ENCODE data around the gene UBE2F.

The UBE2F gene, protein sequence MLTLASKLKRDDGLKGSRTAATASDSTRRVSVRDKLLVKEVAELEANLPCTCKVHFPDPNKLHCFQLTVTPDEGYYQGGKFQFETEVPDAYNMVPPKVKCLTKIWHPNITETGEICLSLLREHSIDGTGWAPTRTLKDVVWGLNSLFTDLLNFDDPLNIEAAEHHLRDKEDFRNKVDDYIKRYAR

DNA sequence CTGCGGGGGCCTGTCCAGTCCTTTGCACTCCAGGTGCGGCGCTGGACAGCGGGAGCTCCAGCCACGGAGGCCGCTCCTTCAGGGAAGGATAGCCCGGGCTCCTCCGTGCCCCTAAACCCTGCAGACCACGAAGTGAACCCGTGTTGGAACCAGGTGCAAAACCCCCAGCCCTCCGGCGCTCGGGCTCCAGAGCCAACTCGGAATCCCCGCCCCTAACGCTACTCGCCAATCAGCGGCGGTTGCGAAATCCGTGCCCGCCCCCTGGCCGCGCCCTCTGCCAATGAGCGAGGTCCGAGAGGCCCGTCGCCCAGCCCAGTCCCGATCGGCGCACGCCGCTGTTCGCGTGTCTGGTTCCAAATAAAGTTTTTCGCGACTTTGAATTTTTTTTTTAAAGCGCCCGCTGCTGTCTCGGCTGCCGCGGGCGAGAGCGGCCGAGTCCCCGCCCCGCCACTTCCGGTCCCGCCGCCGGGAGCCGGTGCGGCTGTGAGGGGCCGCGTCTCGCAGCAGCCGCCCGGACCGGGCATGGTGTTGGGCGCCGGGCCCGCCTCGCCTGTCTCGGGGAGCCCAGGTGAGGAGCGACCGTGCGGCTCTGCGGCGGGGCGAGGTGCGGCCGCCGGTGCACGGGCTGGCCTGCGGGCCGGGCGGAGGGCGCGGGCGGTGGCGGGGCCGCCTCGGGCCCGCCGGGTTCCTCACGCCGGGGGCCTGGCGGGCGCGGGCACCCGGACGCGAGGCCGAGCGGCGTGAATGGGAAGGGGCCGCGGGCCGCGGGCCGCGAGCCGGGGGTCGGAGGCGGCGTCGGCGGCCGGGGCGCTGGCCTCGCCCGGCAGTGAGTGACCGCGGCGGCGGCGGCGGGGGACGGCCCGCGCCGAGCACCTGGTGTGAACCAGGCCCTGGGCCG, at the start of gene UBE2F:
UBE2F (plus strand) TSS at position 450 of the 898 bp plus-strand sequence. CDS start 6,094 bp downstream, outside the sequence.
- peak; percentile 87 for DNase-seq (ENCODE audit: low read depth)

DNA sequence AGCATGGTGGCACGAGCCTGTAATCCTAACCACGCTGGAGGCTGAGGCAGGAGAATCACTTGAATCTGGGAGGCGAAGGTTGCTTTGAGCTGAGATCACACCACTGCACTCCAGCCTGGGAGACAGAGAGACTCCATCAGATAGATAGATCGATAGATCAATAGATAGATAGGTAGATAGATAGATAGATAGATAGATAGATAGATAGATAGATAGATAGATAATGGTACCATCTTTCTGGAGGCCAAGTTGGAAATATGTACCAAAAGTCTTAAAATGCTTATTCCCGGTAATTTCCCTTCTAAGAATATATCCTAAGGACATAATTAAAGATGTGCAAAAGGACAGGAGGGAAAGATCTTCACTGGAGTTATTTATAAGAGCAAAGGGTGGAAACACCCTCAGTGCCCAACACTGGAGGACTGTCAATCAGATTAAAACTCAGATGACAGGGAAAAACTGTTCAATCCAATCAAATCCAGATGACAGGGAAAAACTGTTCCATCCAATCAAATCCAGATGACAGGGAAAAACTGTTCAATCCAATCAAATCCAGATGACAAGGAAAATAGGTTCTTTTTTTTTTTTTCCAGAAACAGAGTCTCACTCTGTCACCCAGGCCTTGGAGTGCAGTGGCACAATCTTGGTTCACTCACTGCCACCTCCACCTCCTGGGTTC, 49.0 kb upstream of the UBE2F start:
- no peak for DNase-seq (ENCODE audit: low read depth)

DNA sequence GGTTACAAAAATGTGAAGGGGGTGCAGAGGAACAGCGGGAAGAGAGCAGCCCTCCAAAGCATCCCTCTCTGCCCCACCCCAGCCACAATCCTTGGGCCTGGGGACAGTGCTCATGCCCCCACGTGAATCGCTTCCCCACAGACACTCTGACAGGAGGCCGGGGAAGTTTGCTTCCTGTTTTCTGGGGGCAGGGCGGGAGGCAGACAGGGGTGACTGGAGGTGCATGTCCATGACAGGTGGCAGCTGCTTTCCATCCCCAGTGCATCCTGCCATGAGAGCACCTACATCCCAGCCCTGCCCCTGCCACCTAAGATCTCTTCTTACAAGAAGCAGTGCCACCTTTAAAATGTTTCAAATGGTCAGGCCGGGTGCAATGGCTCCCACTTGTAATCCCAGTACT, 47.2 kb upstream of the UBE2F start:
- no peak for DNase-seq (ENCODE audit: low read depth)

DNA sequence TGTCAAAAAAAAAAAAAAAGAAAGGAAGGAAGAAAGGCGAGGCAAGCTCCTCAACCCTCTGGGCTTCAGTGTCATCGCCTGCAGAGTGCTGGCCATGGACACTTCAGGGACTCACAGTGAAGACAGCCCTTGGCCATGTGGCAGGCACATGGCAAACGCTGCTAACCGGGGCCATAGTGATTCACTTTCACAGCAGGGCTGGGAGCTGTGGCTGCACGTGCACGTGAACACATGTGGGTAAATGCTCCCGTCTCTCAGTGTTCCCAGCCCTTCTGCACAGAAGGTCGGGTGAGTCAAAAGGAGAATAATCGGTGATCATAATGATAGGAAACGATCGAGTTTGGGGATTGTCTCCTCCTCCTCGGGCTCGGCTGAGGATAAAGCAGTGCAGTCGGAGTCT, 46.1 kb upstream of the UBE2F start:
- no peak for DNase-seq (ENCODE audit: low read depth)

DNA sequence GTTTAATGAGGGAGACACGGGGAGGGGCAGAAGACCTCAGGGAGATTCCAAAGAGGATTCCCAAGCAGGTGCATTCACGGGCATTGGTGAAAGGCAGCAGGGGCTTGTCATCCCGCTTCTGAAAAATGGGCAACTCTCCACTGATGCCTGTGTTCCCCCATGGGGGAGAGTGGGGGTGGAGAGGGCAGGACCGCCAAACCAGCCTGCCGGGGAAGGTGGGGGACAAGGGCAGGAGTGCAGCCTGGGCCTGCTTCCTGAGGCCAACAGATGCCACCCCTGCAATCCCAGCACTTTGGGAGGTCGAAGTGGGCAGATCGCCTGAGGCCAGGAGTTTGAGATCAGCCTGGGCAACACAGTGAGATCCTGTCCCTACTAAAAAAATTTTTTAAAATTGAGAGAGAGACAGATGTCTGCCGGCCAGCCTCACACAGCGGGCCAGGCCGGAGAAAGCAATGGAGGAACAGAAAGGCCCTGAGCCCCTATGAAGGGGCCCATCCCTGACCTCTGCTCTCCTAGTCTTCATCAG, 44.8 kb upstream of the UBE2F start:
- no peak for DNase-seq (ENCODE audit: low read depth)

DNA sequence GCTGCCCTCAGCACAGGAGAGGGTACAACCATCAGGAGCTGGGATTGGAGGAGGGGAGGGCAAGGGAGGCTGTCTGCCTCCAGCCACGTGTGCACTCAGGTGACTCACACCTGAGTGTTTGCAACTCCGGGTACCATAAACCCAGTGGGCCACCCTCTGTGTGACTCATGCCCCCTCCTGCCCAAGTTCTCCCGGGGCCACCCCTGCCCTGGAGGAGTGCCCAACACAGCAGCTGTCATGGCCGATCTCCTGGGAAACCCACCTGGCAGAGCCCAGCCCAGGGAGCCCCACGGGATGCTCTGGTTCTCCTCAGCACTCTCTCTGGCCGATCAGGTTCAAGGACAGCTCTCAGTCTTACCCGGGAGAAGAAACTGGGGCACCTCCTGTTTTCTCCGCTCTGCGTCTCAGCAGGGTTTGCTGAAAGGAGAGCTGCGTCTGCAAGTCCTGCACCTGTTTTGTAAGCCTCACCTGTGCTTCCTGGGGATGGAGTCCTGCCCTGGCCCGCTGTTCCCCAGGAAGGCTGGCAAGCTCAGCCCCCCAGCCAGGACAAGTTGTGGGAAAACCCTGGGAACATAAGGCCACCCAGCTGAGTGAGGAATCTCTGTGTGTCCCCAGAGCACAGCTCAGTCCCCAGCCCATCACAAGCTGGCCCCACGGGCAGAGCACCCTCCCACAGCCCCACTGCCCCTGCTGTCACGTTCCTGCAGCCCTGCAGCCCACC, 44.0 kb upstream of the UBE2F start:
- no peak for DNase-seq (ENCODE audit: low read depth)

DNA sequence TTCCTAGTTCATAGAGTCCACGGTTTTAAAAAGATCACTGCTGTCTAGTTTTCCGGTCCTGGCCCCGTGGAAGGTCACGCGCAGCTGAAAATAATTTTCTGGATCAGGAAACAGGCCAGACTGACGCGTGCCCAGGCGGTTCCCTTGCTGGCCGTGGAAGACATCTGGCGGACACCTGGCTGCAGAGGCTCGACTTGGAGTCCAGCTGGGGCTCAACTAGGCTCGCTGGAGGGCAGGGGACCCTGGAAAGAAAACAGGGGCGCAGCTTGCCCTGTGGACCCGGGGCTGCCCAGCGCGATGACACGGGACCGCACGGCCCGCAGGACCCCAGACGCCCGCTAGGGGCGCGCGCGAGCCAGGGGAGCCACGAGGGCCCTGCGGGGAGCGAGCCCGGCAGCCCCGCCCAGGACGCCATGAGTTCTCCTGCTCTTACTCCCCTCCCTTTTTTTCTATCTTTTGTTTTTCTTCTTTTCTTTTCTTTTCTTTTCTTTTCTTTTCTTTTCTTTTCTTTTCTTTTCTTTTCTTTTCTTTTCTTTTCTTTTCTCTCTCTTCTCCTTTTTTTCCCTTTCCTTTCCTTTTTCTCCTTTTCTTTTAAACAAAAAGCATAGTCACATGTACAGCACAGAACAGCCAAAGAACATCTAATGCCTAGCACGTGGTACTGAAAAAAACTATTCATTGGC, 43.2 kb upstream of the UBE2F start:
- no peak for DNase-seq (ENCODE audit: low read depth)

DNA sequence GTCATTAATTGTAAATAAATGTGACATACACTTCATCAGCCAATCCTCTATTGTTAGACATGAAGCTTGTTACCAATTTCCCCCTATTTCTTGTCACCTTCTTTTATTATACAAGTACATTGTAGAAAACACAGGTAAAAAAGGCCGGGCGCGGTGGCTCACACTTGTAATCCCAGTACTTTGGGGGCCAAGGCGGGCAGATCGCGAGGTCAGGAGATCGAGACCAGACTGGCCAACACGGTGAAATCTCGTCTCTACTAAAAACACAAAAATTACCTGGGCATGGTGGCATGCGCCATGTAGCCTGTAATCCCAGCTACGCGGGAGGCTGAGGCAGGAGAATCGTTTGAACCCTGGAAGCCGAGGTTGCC, 42.7 kb upstream of the UBE2F start:
- DNase-seq (ENCODE audit: low read depth), result no peak

DNA sequence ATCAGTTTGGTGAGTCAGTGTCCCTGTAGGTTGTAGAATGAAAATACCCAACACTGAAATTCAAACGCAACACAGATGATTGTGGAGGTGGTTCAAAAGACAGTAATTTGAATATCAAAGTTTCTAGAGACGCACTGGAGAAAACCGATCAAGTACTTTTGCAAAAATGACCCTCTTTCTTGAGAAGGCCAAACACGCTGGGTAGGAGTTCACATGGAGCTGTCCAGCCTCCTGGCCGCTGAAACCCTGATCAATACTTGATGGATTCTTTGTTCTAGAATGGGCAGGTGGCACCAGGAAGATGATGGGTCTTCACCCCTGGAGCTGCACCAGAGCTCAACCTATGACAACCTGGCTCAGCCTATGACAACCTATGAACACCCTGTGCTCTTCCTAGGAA, 39.7 kb upstream of the UBE2F start:
- no peak for DNase-seq (ENCODE audit: low read depth)

DNA sequence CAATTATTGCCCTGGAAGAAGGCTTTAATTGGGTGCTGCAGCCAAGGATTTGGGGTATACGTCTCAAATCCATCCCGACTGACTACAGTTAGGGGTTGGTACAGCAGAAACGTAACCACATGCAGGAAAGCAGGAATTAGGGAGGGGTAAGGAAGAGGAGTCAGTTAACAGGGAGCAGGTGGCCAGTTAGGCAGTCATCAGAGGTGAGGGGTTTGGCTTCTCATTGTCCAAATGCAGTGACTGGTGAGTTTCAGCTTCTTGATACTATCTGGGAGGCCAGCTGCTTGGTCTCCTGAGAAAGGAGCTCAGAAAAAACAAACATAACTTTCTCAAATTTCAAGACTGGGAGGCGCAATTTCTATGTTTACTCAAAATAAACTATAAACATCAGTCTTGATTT, 38.8 kb upstream of the UBE2F start:
- no peak for DNase-seq (ENCODE audit: low read depth)

DNA sequence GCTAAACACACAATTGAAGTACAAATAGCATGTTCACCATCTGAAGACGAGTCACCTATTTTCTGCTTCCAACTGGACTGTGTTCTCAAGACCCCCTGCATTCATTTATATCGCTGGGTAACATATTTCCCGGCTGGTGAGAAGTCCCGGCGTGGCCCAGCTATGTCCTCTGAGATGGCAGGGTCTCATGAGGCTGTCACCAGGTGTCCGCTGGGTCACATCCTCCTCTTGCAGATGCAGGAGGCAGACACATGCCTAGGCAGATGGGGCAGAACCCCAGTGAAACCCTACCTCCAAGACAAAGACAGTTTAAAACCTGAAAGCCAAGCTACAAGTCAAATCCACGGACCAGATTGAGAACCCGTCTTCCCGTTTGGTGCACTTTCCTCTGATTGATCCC, 36.8 kb upstream of the UBE2F start:
- no peak for DNase-seq (ENCODE audit: low read depth)

DNA sequence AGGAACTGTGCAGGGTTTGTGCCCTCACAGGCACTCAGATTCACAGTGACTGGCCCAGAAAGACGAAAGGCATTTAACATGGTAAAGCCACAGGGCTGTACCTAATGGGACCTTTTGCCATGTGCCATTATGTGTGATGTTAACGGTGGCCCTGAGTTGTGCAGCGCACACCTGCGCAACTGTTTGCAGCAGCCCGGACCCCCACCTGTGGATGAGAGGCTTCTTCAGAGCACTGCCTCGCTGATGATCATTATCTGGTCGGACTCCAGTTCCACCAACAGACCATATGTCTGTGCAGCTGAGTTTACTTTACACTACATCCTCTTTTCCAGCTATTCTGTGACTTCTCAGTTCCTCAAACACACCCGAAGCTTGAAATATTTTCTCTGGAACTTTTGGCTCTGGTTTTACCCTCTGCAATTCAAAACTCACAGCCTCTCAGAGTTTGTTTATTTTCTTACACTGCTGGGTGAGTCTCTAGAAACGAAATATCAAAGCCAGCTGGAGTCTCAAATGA, 35.6 kb upstream of the UBE2F start:
- no peak for DNase-seq (ENCODE audit: low read depth)

DNA sequence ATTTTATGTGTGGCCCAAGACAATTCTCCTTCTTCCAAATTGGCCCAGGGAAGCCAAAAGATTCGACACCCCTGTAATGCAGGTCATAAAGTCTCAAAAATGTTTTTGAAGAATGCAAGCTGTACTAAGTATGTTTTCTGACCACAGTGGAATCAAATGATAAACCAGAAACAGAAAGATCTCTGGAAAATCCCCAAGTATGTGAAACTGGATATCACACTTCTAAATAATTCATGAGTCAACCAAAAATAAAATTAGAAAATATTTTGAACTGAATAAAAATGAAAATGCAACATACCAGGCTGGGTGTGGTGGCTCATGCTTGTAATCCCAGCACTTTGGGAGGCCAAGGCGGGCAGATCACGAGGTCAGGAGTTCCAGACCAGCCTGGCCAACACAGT, 34.1 kb upstream of the UBE2F start:
- DNase-seq (ENCODE audit: low read depth), result no peak

DNA sequence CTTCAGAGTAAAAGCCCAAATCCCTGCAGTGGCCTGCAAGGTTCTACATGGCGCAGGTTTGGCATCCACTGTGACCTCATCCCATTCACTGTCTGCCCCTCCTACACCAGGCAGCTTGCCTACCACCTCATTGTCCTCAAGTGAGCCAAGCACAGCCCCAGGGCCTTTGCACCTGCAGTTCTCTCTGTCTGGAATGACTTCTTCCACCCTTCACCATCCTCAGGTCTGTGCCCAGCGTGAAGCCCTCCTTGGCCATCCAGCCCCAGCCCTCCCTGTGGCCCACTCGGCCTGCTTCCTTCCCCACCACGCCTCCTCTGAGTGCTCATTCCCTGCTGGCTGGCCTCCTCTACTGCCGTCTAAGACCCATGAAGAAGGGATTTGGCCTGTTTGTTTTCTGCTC, 32.6 kb upstream of the UBE2F start:
- no peak for DNase-seq (ENCODE audit: low read depth)

DNA sequence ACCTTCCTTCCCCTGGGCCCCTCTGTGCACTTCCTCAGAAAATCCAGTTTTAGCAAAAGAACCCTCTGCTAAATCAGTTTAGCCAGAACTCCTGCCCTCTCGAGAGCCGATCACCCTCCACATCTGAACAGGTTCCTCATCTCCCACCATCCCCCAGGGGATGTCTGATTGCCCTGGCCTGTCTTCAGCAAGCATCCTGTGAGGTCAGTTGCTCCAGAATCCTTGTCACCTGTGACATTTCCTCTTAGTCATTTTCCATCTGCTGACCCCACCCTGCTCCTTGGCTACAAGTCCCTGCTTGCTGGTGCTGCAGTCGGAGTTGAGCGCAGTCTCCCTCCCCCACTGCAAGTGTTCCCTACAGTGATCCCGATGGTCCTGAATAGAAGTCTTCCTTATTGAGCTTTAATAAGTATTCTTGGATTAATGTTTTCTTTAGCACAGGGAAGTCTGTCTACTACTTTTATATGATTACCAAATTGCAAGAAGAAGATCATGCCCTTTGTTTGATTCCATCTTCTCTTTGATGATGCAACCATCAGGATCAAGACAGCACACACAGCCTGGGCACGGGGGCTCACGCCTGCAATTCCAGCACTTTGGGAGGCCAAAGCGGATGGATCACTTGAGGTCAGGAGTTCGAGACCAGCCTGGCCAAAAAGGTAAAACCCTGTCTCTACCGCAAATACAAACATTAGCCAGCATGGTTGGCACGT, 30.9 kb upstream of the UBE2F start:
- DNase-seq (ENCODE audit: low read depth), result no peak

DNA sequence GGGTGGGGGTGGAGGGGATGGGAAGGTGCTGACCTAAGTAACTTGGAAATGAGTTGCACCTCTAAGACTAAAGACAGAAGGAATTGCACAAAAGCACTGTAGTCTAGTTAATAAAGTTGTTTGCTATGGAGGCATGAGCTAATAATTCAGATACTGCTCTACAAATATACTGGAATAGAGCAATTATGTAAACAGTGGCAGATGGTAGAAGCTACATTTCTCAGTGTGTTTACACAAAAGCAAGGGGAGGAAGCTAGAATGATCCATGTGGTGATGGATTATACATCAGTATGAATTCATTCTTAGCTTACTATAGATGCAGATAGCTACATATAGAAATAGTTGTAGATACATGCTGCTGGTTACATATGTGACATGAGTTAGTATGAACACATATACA, 27.6 kb upstream of the UBE2F start:
- DNase-seq (ENCODE audit: low read depth), result no peak

DNA sequence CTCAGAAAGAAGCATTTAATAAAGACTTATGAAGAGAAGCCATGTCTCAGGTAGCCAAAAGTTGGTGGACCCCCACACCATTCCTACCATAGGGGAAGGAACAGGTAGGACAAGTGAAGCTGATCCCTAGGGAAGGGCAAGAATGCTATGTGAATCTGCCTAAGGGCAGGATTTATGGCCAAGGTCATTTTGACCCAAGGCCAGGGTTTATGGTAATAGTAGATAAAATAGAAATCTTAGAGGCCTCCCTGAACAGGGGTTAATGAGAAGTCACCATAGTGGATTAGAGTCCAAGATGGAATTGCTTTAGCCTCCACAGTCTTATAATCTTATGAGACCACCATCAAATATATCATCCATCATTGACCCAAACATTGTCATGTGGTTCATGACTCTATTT, 26.0 kb upstream of the UBE2F start:
- no peak for DNase-seq (ENCODE audit: low read depth)

DNA sequence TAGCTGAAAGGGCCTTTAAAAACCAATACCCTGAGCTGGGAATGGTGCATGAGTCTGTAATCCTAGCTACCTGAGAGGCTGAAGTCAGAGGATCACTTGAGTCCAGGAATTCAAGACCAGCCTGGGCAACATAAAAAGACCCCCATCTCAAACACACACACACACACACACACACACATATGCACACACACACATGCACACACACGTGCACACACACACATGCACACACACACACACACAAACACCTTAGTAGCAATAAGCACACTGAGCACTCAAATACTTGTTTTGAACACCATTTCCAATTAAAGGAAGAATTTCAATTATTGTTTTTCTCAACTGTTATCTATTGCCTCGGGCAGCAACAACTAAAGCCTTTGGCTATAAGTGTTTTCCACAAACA, 25.6 kb upstream of the UBE2F start:
- DNase-seq (ENCODE audit: low read depth), result no peak

DNA sequence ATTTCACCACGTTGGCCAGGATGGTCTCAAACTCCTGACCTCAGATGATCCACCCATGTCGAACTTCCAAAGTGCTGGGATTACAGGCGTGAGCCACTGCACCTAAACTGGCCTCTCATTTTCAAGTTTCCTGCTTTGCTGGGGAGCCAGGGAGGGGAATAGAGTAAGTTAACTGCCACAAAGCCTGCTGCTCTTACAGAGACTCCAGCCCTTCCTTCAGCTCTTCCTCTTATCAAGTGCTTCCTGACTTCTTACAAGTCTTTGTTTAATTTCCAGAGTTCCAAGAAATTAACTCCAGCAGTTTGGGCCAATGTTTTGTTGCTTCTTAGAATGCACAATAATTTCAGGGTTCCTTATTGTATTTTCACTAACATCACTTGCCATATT, 24.3 kb upstream of the UBE2F start:
- DNase-seq (ENCODE audit: low read depth), result no peak

DNA sequence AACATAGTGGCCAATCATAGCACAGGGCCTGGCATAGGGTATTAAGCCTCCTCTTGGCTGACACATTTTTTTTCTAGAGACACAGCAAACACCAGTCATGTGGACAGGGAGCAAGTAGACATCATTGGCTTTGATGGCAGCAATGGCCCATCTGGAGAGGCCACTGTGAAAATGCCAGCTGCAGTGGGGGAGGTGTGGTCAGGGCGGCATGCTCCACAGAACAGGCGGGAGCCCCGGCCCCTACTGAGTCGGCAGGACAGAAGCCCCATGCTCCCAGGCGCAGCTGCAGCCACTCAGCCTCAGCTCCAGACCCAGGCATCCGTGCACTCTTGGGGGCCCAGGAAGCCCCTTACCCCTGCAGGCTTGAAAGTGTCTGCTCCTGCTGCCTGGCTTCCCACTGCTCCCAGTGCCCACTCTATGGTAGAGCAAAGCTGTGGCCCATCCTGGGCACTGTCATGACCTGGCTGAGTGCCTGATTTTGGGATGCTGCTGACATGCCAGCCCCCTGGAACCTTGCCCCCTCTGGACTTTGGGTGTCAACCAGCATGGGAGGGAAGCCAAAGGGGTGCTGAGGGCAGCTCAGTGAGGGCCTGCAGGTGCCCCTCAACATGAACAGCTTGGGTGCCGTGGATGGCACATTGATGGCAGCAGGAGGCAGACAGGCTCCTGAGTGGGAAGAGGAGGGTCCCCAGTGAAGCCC, 23.3 kb upstream of the UBE2F start:
- no peak for DNase-seq (ENCODE audit: low read depth)
